Stimulated activated CD4-positive, alpha-beta T cell treated with anti-CD3 and anti-CD28 coated beads, Interleukin-15, amount 100 ng/mL, for 1 hour (primary cell): ENCODE measurements around the gene PRR11.
"Not testable (repeated sequence)": the region's sequence is repeated elsewhere in the genome, so short reads cannot be mapped to it uniquely, and the experiment has no call there.

Experiments used
- DNase-seq, 2 donors: peaks; one replicate each; pipeline ENCODE4 v3.0.0-alpha.2; 2020; ENCODE audit warnings: low read depth in 1 of 2, low spot score in 1 of 2

The PRR11 gene

GRCh38 chr17:59155439-59156177 lies at the start of gene PRR11:
Gene PRR11, plus strand, starts transcription at chr17:59155746. Its CDS starts 14,007 bp downstream, at chr17:59169753.
- peak; percentile 66 to 82 for DNase-seq

DNA sequence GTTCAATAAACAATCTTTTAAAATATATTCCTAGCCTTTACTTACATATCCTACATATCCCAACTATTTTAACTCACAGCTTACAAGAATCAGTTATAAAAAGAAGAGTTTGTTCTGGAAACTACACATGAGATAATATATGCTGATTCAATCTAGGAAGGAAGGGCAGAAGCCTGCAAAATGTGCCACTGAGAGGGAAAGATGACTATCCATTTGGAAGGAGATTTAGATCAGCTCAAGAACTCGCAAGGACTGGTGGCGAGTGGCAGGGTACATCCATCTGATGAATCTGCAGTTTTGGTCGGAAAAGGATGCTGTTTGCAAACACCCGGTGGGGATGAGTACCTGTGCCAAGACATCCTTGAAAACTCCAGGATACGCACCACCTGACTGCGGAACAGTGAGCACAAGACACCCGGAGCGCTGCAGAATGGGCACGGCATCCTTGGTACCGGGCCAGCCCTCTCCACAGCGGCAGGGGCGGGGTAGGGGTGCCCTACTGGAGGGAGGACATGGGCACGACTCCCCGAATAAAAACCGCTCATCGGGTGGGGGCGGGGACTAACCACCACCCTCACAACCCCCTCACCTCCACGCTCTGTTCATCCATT lies 49.6 kb upstream of the PRR11 start:
- DNase-seq, result peak; percentile 47 to 53

DNA sequence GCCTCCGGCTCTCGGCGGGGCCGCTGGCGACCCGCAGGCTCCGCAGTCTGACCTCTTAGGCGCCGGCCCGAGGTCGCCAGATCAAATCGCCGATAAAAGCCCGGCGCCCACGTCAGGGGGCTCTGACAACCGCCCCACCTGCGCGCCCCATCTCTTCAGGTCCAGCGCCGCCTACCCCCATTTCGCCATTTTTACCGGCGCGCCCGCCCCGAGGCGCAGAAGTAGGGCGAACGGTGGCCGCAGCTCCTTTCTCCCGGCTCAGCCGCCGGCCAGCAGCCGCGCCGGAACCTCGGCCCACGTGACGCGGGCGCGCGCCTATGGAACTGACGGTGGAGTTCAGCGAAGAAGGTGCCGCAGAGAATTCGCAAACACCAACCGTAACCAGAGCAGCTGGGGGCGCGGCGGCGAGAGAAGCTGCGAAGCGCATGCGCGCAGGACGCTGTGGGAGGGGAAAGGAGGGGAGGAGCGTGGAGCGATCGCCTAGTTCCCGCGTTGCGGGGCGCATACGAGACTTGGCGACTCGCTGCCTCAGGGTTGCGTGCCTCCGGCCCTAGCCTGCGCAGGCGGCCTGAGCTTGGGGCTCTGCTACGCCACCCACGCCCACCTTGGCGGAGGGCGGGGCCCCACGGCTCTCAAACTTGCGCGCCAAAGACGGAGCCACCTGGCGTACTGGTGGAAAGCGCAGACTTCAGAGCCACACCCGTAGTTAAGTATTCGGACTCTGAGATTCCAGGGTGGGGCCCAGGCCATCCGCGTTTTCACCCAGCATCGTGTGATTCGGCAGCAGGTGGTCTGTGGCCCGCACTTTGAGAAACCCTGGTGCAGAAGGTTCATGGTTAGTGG lies 48.9 kb upstream of the PRR11 start, which contains the start of gene TRIM37:
Gene TRIM37 (minus strand): TSS at position 418 of the 843 bp plus-strand sequence. CDS start 419 bp downstream, outside the sequence.
- peak; percentile 97 to 99 for DNase-seq

GRCh38 chr17:59107306-59107670 lies 48.3 kb upstream of the PRR11 start:
- DNase-seq, result no peak

GRCh38 chr17:59108400-59109102 lies 47.0 kb upstream of the PRR11 start:
- DNase-seq, result no peak

DNA sequence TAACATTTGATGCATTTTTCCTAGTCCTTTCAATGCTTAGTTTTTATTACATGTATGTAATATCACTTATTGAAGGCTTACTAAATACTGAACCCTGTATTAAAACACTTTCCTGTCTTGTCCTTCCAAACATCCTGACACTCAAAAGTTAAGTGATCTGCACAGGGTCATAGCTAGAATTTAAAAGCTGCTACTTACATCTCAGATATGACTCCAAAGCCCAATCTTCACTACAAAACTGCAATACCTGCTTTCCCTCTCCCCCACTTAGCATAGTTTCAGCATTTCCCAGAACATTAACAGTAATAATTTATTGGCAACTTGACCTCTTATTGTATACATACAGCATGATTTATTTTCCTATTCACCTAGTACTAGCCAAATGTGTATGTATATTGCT lies 44.6 kb upstream of the PRR11 start:
- no peak for DNase-seq

GRCh38 chr17:59111539-59111938 lies 44.0 kb upstream of the PRR11 start:
- DNase-seq, result no peak

GRCh38 chr17:59115474-59115873 lies 40.1 kb upstream of the PRR11 start:
- no peak for DNase-seq

- no peak for DNase-seq
Observed at GRCh38 chr17:59121901-59122480, 33.6 kb upstream of the PRR11 start.

DNA sequence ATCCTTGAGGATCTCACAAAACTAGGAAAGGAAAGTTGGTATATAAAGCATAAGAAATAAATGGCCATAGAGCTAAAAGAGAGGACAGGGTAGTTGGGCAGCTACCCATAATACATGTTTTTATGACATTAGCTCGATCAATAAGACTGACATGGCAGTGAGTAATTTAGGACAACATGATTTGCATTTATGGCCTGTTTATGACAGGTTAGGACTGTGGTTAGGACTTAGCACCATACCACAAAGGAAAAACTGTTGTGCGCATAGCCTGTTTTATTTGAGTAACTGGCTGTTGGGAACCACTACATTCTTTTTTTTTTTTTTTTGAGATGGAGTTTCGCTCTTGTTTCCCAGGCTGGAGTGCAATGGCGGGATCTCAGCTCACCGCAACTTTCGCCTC lies 30.9 kb upstream of the PRR11 start:
- no peak for DNase-seq

DNA sequence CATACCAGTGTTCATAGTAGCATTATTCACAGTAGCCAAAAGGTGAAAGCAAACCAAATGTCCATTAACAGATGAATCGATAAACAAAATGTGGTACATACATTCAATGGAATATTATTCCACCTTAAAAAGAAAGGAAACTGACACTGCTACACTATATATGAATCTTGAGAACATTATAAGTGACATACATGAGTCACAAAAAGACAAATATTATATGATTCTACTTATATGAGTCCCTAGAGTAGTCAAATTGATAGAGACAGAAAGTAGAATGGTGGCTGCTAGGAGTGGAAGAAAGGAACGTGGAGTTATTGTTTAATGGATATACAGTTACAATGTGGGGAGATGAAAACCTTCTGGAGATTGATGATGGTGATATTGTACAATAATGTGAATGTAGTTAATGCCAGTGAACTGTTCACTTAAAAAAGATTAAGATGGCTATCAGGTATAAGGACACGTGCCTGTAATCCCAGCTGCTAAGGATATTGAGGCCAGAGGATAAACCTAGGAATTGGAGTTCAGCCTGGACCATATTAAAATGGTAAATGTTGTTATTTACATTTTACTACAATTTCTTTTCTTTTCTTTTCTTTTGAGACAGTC lies 28.6 kb upstream of the PRR11 start:
- no peak for DNase-seq

DNA sequence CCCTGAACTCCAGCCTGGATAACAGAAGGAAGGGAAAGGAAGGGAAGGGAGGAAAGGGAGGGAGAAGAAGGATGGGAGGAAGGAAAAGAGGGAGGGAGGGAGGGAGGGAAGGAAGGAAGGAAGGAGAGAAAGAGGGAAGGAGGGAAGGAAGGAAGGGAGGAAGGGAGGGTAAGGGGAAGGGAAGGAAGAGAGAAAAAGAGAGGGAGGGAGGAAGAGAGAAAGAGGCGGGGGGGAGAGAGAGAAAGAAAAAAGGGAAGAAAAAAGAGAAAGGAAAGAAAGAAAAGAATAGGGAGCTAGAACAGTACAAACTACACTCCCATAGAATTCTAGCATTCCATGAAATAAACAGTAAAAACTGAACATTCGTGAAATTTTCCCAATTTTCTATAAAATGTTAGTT lies 25.7 kb upstream of the PRR11 start:
- DNase-seq, result no peak

DNA sequence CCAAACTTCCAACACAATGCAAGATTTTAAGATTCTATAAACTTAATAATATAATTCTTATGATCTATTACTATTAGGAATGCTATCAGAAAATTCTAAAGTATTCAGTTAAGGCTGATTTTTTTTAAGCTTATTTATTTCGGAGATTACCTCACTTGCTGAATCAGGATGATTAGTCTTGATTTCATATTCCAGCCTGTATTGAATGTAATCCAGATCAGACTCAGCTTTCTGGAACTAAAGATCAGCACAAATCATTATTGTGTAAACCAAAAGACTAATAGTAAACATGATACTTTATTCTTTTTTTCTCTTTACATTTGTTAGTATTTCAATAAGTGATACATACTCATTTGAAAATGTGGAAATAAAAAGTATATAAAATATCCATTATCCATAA lies 24.4 kb upstream of the PRR11 start:
- no peak for DNase-seq

DNA sequence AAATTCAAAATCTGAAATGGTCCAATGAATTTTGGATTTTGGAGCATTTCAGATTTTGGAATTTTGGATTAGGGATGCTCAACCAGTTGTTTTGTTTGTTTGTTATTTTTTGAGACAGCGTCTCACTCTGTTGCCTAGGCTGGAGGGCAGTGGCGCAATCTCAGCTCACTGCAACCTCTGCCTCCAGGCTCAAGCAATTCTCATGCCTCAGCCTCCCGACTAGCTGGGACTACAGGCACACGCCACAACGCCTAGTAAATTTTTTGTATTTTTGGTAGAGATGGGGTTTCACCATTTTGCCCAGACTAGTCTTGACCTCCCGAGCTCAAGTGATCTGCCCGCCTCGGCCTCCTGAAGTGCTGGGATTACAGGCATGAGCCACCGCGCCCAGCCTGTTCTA lies 17.2 kb upstream of the PRR11 start:
- not testable (repeated sequence) for DNase-seq

GRCh38 chr17:59139939-59140338 lies 15.6 kb upstream of the PRR11 start:
- DNase-seq, result no peak

DNA sequence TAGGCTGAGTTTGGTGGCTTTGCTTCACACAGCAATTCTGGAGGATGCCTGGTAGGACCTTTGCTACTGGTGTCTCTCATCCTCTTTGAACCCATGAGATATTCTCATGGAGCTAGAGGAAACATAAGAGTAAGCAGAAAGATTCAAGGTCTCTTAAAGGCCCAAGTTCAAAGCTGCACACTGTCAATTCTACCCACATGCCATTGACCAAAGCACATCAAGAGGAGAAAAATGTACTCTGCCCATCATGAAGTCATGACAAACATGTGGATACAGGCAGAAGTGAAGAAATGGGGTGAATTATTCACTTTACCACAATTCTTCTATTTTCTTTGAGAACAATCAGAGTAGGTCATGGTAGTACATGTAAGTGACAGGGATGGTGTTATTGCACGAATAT lies 13.7 kb upstream of the PRR11 start:
- DNase-seq, result no peak

DNA sequence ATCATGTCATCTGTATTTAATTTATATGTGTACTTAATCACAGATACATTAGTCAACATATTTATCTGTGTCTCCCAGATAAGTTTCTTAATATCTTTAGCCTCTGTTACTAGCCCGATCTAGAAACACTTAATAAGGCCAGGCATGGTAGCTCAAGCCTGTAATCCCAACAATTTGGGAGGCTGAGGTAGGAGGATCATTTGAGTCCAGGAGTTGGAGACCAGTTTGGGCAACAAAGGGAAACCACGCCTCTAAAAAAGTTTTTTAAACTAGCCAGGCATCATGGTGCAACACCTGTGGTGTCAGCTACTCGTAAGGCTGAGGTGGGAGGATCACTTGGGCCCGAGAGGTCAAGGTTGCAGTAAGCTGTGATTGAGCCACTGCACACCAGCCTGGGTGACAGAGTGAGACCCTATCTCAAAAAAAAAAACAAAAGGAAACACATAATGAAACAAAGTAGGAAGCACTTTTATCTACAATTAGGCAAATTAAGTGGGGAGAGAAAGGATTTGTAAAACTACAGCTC lies 9.9 kb upstream of the PRR11 start:
- no peak for DNase-seq

- DNase-seq, result no peak
Observed at GRCh38 chr17:59149051-59149450, 6.5 kb upstream of the PRR11 start.

GRCh38 chr17:59149841-59150511 lies 5.6 kb upstream of the PRR11 start:
- DNase-seq, result no peak

DNA sequence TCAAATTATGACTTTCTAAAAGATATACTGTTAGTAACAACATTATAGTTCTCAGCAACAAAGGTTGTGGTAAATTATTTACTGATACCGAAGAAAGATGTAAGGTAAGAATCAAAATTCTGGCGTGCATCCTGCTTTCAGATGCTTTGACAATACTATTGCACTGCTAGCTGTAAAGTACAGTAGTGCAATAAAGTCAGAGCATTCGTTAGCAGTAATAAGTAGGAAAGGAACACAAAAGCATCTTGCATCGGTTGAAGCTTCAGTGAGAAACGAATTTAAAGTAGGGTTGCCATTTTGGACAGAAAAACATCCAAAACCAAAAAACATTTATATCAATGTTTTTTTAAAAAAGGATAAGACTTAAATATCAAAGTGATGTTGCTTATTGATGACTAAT lies 4.5 kb upstream of the PRR11 start:
- no peak for DNase-seq
